Measurements from ENCODE around the gene NME7. TPM values are rescaled to one million over a fixed set of nuclear protein-coding genes. Genes with fewer than 3 reads are reported as not detected.

Gene NME7
- total RNA-seq, 1 donor from 2014 or later: 14.5 TPM

DNA sequence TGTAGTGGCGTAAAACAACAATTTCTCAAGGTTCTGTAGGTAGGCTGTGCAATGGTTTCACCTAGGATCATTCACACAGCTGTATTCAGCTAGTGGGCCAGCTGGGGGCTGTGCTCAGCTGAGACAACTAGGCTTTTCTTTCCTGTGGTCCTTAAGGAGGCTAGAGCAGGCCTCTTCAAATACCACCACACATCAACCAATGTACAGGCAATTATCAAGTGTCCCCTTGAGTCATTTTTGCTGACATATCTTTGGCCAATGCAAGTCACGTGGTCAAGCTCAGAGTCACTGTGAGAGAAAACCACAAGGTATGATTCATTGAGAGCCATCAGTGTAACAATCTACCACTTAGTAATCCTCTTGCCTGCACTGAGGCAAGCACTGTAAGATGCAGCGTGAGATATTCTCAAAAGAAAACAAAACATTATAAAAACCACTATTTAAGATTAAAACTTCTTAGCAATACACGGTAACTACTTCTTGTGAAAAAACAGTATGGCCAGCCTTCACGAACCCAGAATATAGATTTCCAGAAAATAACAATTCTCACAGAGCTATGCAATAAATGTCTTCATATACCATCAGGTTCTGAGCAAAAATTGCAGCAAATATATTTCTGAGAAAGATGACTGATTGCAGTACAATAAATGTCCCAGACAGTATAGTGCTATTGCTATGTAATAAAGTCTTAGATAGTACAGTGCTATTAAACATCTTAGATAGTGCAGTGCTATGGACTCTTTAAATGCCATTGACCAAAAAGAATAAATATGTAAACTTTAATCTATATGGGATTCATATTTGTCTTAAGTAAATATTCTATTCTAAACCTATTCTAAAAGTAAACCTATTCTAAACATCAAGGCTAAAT lies 55.3 kb downstream of the NME7 start:
- Mint-ChIP-seq H3K27ac (no peak overlapping the region), H3K4me1 (peaks cover 4% of the 10 kb centered on the region), H3K9me3 (no peaks in the 10 kb centered on the region), H3K36me3 (ENCODE audit: low read depth) (no peaks in the 10 kb centered on the region), H3K27me3 (no peaks in the 10 kb centered on the region), H3K4me3 (no peak overlapping the region)
- intact Hi-C loops (cut with micrococcal nuclease): no loop called here
- ChIA-PET CTCF (no interaction called here), POLR2A (no interaction called here)
- DNase-seq (no peak), ATAC-seq (ENCODE audit: low read depth) (peak; percentile 37)
- TF ChIP-seq, protein P1, sequence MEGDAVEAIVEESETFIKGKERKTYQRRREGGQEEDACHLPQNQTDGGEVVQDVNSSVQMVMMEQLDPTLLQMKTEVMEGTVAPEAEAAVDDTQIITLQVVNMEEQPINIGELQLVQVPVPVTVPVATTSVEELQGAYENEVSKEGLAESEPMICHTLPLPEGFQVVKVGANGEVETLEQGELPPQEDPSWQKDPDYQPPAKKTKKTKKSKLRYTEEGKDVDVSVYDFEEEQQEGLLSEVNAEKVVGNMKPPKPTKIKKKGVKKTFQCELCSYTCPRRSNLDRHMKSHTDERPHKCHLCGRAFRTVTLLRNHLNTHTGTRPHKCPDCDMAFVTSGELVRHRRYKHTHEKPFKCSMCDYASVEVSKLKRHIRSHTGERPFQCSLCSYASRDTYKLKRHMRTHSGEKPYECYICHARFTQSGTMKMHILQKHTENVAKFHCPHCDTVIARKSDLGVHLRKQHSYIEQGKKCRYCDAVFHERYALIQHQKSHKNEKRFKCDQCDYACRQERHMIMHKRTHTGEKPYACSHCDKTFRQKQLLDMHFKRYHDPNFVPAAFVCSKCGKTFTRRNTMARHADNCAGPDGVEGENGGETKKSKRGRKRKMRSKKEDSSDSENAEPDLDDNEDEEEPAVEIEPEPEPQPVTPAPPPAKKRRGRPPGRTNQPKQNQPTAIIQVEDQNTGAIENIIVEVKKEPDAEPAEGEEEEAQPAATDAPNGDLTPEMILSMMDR (IDR thresholded peaks at IDR 0.05): no peak

DNA sequence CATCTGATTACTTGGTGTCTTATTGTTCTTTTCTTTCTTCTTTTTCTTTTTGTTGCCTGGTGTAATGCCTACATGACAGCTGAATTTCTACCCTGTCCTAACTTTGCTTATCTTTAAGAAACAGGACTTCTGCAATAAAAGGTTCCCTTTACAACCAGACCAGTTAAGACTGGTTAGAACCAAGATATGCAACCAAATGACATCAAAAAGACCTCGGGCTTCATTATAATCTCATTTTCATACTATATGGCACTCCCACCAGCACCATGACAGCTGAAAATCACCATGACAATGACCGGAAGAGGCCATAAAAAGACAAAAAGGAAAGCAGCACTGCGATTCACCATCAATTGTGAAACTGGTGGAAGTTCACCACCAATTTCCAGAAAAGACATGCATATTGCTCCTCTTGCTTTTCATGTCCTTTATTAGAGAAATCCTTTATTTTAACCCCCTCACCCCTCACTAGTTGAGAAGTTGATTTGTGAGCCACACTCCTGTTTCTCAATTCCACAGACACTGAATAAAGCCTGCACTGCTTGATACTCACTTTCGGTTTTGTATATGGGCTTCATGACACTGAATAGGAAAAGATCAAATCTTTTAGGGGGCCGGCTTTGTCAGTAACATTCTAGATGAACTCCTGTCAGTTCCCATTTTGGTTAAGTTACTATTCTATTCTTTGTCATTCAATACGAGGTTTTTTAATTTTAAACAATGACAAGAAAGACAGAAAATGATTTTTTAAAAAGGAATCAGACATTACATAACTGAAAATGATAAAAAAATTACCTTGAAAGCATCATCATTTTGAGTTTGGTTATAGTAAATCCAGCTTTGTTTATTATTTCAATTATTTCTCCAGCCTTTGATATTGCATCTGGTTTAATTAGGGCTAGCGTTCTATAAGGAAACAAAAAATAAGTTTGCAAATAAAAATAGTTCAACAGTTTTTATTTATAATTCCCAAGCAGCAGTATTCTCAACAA lies 58.1 kb downstream of the NME7 start:
- TF ChIP-seq, protein P1 (IDR thresholded peaks at IDR 0.05): no peak
- H3K27me3 Mint-ChIP-seq: no peaks in the 10 kb centered on the region
- DNase-seq (no peak), ATAC-seq (ENCODE audit: low read depth) (no peak)
- H3K27ac Mint-ChIP-seq: no peak overlapping the region
- H3K4me3 Mint-ChIP-seq: no peak overlapping the region
- intact Hi-C loops (cut with micrococcal nuclease): no loop called here
- peaks cover 14% of the 10 kb centered on the region for H3K36me3 Mint-ChIP-seq (ENCODE audit: low read depth)
- ChIA-PET CTCF (no interaction called here), POLR2A (no interaction called here)
- no peaks in the 10 kb centered on the region for H3K9me3 Mint-ChIP-seq
- H3K4me1 Mint-ChIP-seq: peaks cover 4% of the 10 kb centered on the region

DNA sequence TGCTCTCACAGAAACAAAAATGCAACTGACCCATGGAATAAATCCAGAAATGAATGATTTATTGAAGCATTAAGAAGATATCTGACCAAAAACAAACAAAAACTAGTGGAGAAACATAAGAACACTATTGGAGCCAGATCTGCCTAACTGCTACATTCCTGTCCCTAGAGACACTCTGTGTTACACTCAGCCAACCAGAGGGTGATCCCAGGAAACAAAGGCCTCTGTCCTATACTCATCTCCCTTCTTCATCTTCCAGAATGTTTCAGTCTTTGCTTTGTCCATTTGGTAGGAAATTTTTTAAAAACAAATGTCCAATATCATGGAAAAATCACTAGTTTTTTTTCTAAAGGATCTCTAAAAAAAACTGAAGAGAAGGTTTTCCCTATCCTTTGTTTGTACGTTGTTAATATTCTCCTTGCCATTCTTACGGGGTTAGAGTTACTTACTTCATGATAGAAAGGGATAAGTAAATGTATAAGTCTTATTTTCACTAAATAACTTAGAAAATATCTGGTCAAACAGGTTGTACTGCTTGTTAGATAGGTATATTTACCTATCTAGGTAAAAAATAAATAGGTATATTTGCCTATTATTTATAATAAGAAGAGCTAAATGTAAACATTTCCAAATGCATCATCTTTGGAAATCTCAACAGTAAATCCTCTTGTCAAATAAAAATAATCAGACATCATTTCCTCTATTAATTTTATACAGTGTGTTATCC lies 59.1 kb downstream of the NME7 start:
- Mint-ChIP-seq H3K4me1 (peaks cover 4% of the 10 kb centered on the region), H3K27me3 (no peaks in the 10 kb centered on the region), H3K9me3 (no peaks in the 10 kb centered on the region), H3K4me3 (no peak overlapping the region), H3K27ac (no peak overlapping the region), H3K36me3 (ENCODE audit: low read depth) (peaks cover 14% of the 10 kb centered on the region)
- intact Hi-C loops (cut with micrococcal nuclease): no loop called here
- DNase-seq: no peak
- no peak for ATAC-seq (ENCODE audit: low read depth)
- POLR2A ChIA-PET: no interaction called here
- TF ChIP-seq, protein P1 (IDR thresholded peaks at IDR 0.05): no peak
- CTCF ChIA-PET: no interaction called here

DNA sequence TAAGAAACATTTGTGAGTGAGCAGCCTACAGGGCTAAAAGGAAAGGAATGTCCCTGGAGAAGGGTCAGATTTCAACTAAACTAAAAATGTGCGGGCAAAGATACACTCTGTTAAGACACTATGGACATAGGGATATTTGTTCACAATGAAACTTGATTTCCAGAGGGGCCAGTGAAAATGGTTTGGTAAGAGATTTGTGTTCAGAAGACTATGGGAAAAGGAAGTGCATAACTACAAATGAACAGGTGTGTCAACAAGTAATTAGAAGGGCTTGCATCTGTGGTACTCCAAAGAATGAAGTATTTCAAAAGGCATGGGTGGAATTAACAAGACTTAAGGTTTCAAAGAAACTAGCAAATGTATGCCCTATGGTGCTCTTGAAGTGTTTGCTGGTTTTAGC lies 60.4 kb downstream of the NME7 start:
- POLR2A ChIA-PET: no interaction called here
- peaks cover 17% of the 10 kb centered on the region for H3K36me3 Mint-ChIP-seq (ENCODE audit: low read depth)

More for the DNA sequence above, 60.4 kb downstream of the NME7 start:
- Mint-ChIP-seq H3K4me1 (peaks cover 4% of the 10 kb centered on the region), H3K4me3 (no peak overlapping the region), H3K27me3 (no peaks in the 10 kb centered on the region), H3K27ac (no peak overlapping the region), H3K9me3 (no peaks in the 10 kb centered on the region)
- TF ChIP-seq, protein P1 (IDR thresholded peaks at IDR 0.05): no peak
- ATAC-seq (ENCODE audit: low read depth) (no peak), DNase-seq (no peak)
- CTCF ChIA-PET: no interaction called here
- intact Hi-C loops (cut with micrococcal nuclease): no loop called here

Data from activated B cell treated with CpG ODN at 0.5 μM for 24 hours (primary cell).